Prostate gland (tissue), 2 donors: ENCODE measurements around the gene PHC2.

Experiments used
- POLR2AphosphoS5 ChIP-seq: sonication (generic); formaldehyde crosslinking; IDR thresholded peaks from one replicate; pipeline ENCODE4 v1.6.1; 2017; ENCODE audit warnings: antibody characterized with exemption
- TF ChIP-seq, protein P1 (sequence below), 4 experiments: fragments of 200-600 bp in 2 of 4; fragments of 450-650 bp in 2 of 4; sonication (generic) in 2 of 4; IDR thresholded peaks; 1 replicate in 3 of 4; 2 replicates in 1 of 4; pipeline ENCODE4 v1.5.1; 2016 to 2019; ENCODE audit warnings: antibody characterized with exemption in 4 of 4, mild to moderate bottlenecking in 2 of 4, moderate library complexity in 2 of 4

DNA sequence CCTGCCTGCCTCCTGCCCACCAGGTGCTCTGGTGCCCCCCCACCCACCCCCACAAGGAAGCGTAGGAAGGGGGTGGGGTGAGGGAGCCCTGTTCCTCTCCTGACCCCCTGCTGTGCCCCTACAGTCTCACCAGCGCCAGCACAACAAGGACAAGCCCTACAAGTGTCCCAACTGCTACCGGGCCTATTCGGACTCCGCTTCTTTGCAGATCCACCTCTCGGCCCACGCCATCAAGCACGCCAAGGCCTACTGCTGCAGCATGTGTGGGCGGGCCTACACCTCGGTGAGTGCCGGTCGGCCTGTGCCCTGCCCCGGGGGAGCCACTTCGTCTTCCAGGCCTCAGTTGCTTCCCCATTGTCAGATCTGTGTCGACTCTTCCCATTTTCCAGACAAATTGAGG, 135.9 kb downstream of the PHC2 start:
- TF ChIP-seq, protein P1, sequence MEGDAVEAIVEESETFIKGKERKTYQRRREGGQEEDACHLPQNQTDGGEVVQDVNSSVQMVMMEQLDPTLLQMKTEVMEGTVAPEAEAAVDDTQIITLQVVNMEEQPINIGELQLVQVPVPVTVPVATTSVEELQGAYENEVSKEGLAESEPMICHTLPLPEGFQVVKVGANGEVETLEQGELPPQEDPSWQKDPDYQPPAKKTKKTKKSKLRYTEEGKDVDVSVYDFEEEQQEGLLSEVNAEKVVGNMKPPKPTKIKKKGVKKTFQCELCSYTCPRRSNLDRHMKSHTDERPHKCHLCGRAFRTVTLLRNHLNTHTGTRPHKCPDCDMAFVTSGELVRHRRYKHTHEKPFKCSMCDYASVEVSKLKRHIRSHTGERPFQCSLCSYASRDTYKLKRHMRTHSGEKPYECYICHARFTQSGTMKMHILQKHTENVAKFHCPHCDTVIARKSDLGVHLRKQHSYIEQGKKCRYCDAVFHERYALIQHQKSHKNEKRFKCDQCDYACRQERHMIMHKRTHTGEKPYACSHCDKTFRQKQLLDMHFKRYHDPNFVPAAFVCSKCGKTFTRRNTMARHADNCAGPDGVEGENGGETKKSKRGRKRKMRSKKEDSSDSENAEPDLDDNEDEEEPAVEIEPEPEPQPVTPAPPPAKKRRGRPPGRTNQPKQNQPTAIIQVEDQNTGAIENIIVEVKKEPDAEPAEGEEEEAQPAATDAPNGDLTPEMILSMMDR (IDR thresholded peaks at IDR 0.05), result no peak
- no peak for TF ChIP-seq POLR2AphosphoS5
